Measurements from ENCODE around the gene LRRC37B.
"Not testable (repeated sequence)": the region's sequence is repeated elsewhere in the genome, so short reads cannot be mapped to it uniquely, and the experiment has no call there.

Gene LRRC37B

GRCh38 chr17:32084003-32084941, 77.1 kb downstream of the LRRC37B start:
- peak overlapping the region; percentile 40 for H3K4me3 ChIP-seq (ENCODE audit: low read depth, low read length)
- not testable (repeated sequence) for DNase-seq (ENCODE audit: low read depth)

DNA sequence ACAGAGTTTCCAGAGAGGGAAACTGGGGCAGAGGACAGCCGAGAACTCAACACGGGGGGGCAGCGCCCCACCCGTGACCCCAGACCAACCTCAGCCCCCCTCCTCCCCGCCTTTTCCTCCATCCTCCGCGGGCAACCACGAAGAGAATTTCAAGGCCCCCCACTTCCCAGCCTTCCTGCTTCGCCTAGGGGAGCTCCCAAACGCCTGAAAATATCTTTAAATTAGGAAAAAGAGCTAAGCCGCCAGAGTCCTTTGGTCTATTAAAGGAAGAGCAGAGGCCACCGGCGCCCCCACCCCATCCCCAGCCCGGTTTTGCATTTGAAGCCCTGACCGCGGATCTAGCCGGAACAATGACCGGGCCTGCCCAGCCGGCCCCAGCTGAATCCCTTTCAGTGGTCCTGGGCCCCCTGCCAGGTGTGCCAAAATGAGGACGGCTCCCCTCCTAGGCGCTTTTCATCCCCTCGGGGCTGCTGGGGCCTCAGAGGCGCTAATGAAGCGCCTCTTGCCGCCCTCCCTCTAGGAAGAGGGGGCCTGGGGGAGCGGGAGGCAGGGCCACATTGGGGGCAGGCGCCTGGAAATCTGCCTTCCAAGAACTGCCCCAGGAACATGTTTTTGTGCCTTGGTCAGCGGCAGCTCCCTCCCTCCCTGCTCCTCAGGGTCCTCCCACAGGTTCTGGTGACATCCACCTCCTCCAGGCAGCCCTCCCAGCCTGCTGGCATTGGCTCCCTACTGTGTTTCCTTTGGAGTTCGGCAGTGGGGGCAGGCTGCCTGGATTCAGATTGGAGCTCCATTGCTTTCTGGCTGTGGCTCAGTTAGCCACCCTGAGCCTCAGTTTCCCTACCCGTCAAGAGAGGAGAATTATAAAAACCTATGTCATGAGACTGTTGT, 78.0 kb downstream of the LRRC37B start:
- DNase-seq (ENCODE audit: low read depth); H3K4me3 ChIP-seq (ENCODE audit: low read depth, low read length): not testable (repeated sequence)

GRCh38 chr17:32086833-32087232, 79.7 kb downstream of the LRRC37B start:
- DNase-seq (ENCODE audit: low read depth); H3K4me3 ChIP-seq (ENCODE audit: low read depth, low read length): not testable (repeated sequence)

DNA sequence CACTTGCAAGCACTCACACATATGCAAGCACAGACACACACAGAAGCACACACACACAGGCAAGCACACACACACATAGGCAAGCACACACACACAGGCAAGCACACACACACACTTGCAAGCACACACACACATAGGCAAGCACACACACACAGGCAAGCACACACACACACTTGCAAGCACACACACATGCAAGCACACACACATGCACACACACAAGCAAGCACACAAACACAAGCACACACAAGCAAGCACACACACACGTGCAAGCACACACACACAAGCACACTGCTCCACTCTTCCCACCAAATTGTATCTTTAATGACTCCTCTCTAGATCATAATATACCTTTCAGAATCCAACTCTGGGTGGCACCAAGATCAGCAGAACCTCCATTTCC, 84.9 kb downstream of the LRRC37B start:
- DNase-seq (ENCODE audit: low read depth); H3K4me3 ChIP-seq (ENCODE audit: low read depth, low read length): not testable (repeated sequence)

DNA sequence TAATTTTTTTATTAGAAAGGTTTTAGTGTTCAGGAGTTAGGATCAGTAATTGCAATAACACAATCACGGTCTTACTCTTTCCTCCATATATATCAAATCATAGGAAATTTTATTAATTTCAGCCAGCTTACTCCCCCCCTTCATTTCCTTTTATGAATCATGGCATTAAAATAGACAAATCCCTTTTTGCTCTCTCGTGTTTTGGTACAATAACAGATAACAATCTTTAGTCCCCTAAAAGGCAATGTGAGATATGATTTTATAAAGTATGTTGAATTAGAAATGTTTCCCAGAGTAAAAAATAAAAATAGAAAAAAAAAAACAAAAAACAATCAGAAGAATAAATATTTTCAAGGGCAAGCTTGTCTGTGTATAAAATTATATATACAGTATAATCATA, 92.5 kb downstream of the LRRC37B start:
- DNase-seq (ENCODE audit: low read depth), result no peak
- H3K4me3 ChIP-seq (ENCODE audit: low read depth, low read length), result no peak overlapping the region

DNA sequence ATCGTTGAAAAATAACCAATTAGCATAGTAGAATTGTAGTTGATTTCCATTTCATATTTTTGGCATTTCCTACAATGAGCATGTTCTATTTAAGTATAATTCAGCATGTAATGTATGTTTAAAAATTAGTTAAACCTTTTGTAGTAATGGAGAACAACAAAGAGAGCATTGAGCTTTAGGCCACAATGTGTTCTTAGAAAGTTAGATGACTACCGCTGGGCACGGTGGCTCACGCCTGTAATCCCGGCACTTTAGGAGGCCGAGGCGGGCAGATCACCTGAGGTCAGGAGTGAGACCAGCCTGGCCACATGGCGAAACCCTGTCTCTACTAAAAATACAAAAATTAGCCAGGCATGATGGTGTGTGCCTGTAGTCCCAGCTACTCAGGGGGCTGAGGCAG, 93.1 kb downstream of the LRRC37B start:
- not testable (repeated sequence) for H3K4me3 ChIP-seq (ENCODE audit: low read depth, low read length); DNase-seq (ENCODE audit: low read depth)

DNA sequence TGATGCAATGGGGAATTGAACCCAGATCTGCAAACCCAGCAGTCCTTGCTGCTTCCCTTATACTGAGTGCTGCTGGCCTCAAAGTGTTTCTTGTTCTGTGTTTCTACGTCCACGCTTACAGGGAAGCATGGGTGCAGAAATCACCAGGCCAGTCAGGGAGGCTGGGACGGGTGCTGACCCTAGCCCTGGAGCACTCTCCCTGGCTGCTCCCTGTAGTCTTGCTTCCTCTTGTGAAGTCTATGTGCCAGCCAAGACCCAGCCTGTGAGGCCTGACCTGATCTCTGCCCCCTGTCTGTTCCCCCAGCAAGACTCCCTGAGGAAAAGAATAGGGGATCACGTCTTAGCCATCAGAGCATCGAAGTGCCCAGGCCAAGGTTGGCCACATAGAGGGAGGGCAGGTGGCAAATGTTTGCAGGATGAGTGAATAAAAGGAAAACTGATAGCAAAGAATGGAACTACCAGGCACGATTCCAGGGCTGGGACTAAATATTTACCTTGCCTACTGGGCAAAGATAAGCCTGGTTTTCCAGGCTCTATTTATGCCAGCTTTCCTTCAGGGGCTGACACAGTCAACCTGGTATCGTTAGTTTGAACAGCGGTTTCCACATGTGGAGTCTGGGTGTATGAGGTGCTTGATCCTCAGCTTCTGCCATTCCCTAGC, 93.9 kb downstream of the LRRC37B start:
- no peak overlapping the region for H3K4me3 ChIP-seq (ENCODE audit: low read depth, low read length)
- DNase-seq (ENCODE audit: low read depth), result no peak

DNA sequence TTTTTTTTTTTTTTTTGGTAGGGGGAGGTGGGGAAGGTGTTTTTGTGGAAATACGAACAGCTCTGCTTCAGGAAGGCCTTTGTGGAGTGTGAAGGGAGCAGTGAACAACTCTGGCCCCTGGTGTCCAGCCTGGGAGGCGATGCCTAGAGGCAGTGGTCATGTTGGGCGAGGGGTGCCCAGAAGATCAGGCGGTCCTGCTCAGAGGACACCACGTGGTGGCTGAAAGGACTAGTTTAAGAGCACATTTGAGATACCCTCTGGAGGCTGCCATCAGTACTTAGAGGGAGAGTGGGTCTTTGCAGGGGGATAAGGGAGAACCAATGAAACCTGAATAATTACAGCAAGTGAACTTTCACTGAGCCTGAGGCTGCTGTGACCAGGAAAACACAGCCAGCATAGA, 95.0 kb downstream of the LRRC37B start:
- DNase-seq (ENCODE audit: low read depth), result no peak
- H3K4me3 ChIP-seq (ENCODE audit: low read depth, low read length), result no peak overlapping the region

- no peak overlapping the region for H3K4me3 ChIP-seq (ENCODE audit: low read depth, low read length)
- DNase-seq (ENCODE audit: low read depth), result no peak
Observed at GRCh38 chr17:32102646-32103186, 95.5 kb downstream of the LRRC37B start.
